Measurements from ENCODE around the gene EDEM1.

DNA sequence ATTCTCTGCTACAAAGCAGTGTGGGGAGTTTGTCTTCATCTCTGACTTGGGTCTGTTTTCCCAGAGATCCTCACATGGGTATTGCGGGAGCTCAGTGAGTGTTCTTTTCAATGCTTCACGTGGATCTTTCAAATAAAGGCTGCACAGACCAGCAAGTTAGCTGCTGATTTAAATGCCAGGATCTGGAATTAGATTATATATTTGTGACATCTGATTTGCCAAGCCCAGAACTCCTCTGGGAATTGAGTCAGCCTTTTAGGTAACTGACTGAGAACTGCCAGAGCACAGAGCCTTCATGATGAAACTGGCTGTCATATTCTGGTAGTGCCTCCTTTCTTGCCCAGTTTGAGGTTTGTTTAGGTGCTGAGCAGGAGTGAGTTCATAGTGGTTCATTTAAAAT is 14.7 kb downstream of the EDEM1 start:
- TF ChIP-seq, protein P1, sequence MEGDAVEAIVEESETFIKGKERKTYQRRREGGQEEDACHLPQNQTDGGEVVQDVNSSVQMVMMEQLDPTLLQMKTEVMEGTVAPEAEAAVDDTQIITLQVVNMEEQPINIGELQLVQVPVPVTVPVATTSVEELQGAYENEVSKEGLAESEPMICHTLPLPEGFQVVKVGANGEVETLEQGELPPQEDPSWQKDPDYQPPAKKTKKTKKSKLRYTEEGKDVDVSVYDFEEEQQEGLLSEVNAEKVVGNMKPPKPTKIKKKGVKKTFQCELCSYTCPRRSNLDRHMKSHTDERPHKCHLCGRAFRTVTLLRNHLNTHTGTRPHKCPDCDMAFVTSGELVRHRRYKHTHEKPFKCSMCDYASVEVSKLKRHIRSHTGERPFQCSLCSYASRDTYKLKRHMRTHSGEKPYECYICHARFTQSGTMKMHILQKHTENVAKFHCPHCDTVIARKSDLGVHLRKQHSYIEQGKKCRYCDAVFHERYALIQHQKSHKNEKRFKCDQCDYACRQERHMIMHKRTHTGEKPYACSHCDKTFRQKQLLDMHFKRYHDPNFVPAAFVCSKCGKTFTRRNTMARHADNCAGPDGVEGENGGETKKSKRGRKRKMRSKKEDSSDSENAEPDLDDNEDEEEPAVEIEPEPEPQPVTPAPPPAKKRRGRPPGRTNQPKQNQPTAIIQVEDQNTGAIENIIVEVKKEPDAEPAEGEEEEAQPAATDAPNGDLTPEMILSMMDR (IDR thresholded peaks at IDR 0.05), result no peak
- no peak for TF ChIP-seq POLR2A (IDR thresholded peaks at IDR 0.05)

Data from tibial nerve (tissue), 3 donors.